GM12878 (cell line): Measurements from ENCODE around the gene DPYSL3. TPM values are rescaled to one million over a fixed set of nuclear protein-coding genes. Genes with fewer than 3 reads are reported as not detected.

Experiments used
- ATAC-seq: fragments of 200-7000 bp; cut with Tn5 transposase; 3 replicates; pipeline ENCODE4 v1.9.1; 2020; ENCODE audit warnings: mild to moderate bottlenecking, moderate library complexity
- BruUV-seq: library from RNA; stranded (reverse); fragments of 400-500 nt; replicated peaks from 2 replicates; lab custom pipeline; 2021; lab: Mats Ljungman, UMichigan
- CTCF ChIA-PET: fragments of 300-600 bp; sonication (Branson Sonifier 250); formaldehyde crosslinking; extraction: SDS; loops from one replicate; lab custom pipeline; 2021; ENCODE audit warnings: inconsistent platforms; lab: Yijun Ruan, JAX
- POLR2A ChIA-PET: fragments of 350-600 bp; formaldehyde crosslinking; extraction: SDS; loops from one replicate; lab custom pipeline; 2021; ENCODE audit warnings: inconsistent platforms; lab: Charles Lee
- RAD21 ChIA-PET: fragments of 300-600 bp; sonication (Branson Sonifier 250); formaldehyde crosslinking; loops from one replicate; lab custom pipeline; 2023; ENCODE audit warnings: antibody characterized with exemption; ENCODE audit not compliant: unreplicated experiment; lab: Charles Lee
- SMC1A ChIA-PET: fragments of 300-600 bp; sonication (Branson Sonifier 250); formaldehyde crosslinking; loops from one replicate; lab custom pipeline; 2023; ENCODE audit not compliant: unreplicated experiment, uncharacterized antibody; lab: Charles Lee
- DNase-seq: peaks from one replicate; pipeline ENCODE4 v3.0.0-alpha.2; 2011; ENCODE audit warnings: low read depth, low spot score
- FAIRE-seq: peaks from 3 replicates; lab custom pipeline; 2011; peaks lifted over from hg19 to GRCh38; lab: Jason Lieb, UNC
- H2AFZ ChIP-seq: 2 replicates; pipeline ENCODE4 v1.6.0; 2011; ENCODE audit warnings: low read depth, low read length, control low read depth; ENCODE audit not compliant: control insufficient read depth
- H3K27ac ChIP-seq: 2 replicates; pipeline ENCODE4 v1.5.1; 2011; ENCODE audit warnings: control low read depth; ENCODE audit not compliant: control insufficient read depth, insufficient read depth
- H3K27me3 ChIP-seq, 2 experiments: replicated peaks in 1 of 2; 2 replicates each; pipeline versions ENCODE4 v1.6.0 to v1.6.1; 2011; ENCODE audit warnings: low read length in 1 of 2; ENCODE audit not compliant: control insufficient read depth in 2 of 2, insufficient read depth in 2 of 2
- H3K36me3 ChIP-seq, 2 experiments: 2 replicates each; pipeline ENCODE4 v1.5.1; 2011; ENCODE audit warnings: low read length in 1 of 2; ENCODE audit not compliant: control insufficient read depth in 2 of 2, insufficient read depth in 2 of 2
- H3K4me1 ChIP-seq: 2 replicates; pipeline ENCODE4 v1.6.1; 2011; ENCODE audit warnings: mild to moderate bottlenecking, low read length, moderate library complexity, mixed read lengths; ENCODE audit not compliant: control insufficient read depth, insufficient read depth
- H3K4me2 ChIP-seq: 2 replicates; pipeline ENCODE4 v1.6.0; 2011; ENCODE audit warnings: control low read depth; ENCODE audit not compliant: control insufficient read depth, insufficient read depth
- H3K4me3 ChIP-seq: fragments of 200-600 bp; sonication (generic); 2 replicates; pipeline ENCODE4 v1.5.1; 2016
- H3K79me2 ChIP-seq: 2 replicates; pipeline ENCODE4 v1.6.0; 2011; ENCODE audit warnings: low read length; ENCODE audit not compliant: control insufficient read depth, insufficient read depth
- H3K9ac ChIP-seq: 2 replicates; pipeline ENCODE4 v1.8.0; 2011; ENCODE audit warnings: low read length, control low read depth, mixed read lengths; ENCODE audit not compliant: control insufficient read depth, insufficient read depth
- H3K9me3 ChIP-seq: replicated peaks from 3 replicates; pipeline ENCODE4 v1.5.1; 2011; ENCODE audit warnings: mild to moderate bottlenecking, low read length; ENCODE audit not compliant: control insufficient read depth, insufficient read depth
- H4K20me1 ChIP-seq: 2 replicates; pipeline ENCODE4 v1.6.0; 2011; ENCODE audit not compliant: control insufficient read depth, insufficient read depth
- CBX3 ChIP-seq: fragments of 200-600 bp; sonication (generic); IDR thresholded peaks from 2 replicates; pipeline ENCODE4 v1.6.1; 2016; ENCODE audit warnings: low read depth, borderline replicate concordance
- EP300 ChIP-seq, 2 experiments: fragments of 150-350 bp in 1 of 2; IDR thresholded peaks; 2 replicates each; pipeline ENCODE4 v1.6.1; 2011 to 2012; ENCODE audit warnings: low read depth in 2 of 2, low read length in 2 of 2, borderline replicate concordance in 1 of 2, improper control_type of control experiment in 1 of 2, inconsistent platforms in 1 of 2; ENCODE audit not compliant: control insufficient read depth in 1 of 2
- EZH2 ChIP-seq: IDR thresholded peaks from 2 replicates; pipeline ENCODE4 v1.6.1; 2012; ENCODE audit warnings: low read depth, mild to moderate bottlenecking, control low read depth, inconsistent platforms, low read length, borderline replicate concordance; ENCODE audit not compliant: control insufficient read depth
- MLLT1 ChIP-seq: fragments of 450-650 bp; IDR thresholded peaks from 2 replicates; pipeline ENCODE4 v1.6.1; 2016; ENCODE audit warnings: mild to moderate bottlenecking
- MXI1 ChIP-seq: fragments of 150-350 bp; IDR thresholded peaks from 2 replicates; pipeline ENCODE4 v1.6.1; 2011; ENCODE audit warnings: low read depth, mild to moderate bottlenecking, inconsistent platforms, low read length, improper control_type of control experiment
- NR2F1 ChIP-seq: fragments of 450-650 bp; conservative IDR thresholded peaks from 2 replicates; pipeline ENCODE4 v1.6.1; 2017; ENCODE audit warnings: mild to moderate bottlenecking
- RAD21 ChIP-seq: IDR thresholded peaks from 2 replicates; pipeline ENCODE4 v1.6.1; 2011; ENCODE audit warnings: mild to moderate bottlenecking, low read depth, low read length, moderate library complexity; ENCODE audit not compliant: insufficient read depth
- RAD51 ChIP-seq: fragments of 450-650 bp; IDR thresholded peaks from 2 replicates; pipeline ENCODE4 v1.6.1; 2016; ENCODE audit warnings: moderate library complexity, mild to moderate bottlenecking, inconsistent platforms
- TCF12 ChIP-seq: IDR thresholded peaks from 2 replicates; pipeline ENCODE4 v1.6.1; 2011; ENCODE audit warnings: low read depth, mild to moderate bottlenecking, low read length
- WGBS: methylation state at CpG from one replicate; pipeline ENCODE4 v1.1.6; 2016; ENCODE audit warnings: low lambda C conversion rate; ENCODE audit not compliant: insufficient replicate concordance, insufficient coverage; ENCODE audit errors: missing lambda C conversion rate; 5-methylcytosine and 5-hydroxymethylcytosine counted together
- in situ Hi-C: fragments of 300-500 bp; cut with MboI; formaldehyde crosslinking; loops from 9 replicates; pipeline ENCODE4 v1.14.3; 2018; ENCODE audit warnings: mixed read lengths
- intact Hi-C: fragments of 100-400 bp; cut with micrococcal nuclease; formaldehyde crosslinking; loops from one replicate; pipeline ENCODE4 v1.14.2; 2022; ENCODE audit not compliant: unreplicated experiment
- polyA plus RNA-seq, 11 experiments: library from polyadenylated mRNA; depleted of rRNA in 4 of 11; unstranded in 6 of 11; stranded (reverse) in 5 of 11; fragments of >200 nt; fragmentation: Nextera tagmentation in 4 of 11; fragmentation: Illumina TruSeq in 1 of 11; extraction: Ambion mirVana in 4 of 11; extraction: Trizol in 1 of 11; gene quantifications; 1 replicate in 1 of 11; 2 replicates in 10 of 11; pipeline versions ENCODE4 v1.2.1 to v1.2.3, GENCODE V29; 2011 to 2016; ENCODE audit warnings: inconsistent platforms in 2 of 11, missing spikeins in 2 of 11, low read depth in 1 of 11
- total RNA-seq, 4 experiments: library from RNA; depleted of rRNA in 3 of 4; stranded (reverse); fragments of >200 nt in 3 of 4; fragmentation: Illumina TruSeq in 1 of 4; extraction: Trizol in 1 of 4; gene quantifications; 2 replicates each; pipeline versions ENCODE4 v1.2.1 to v1.2.3, GENCODE V29; 2013 to 2021

The DPYSL3 gene
- total and polyA plus RNA-seq, 10 of the 15 experiments (the other 5 are each of a cell fraction or from before 2014, with no cell fraction given), result 0.08 to 1.5 (median 0.45) TPM; not detected in 1

GRCh38 chr5:147519380-147519779 is 9.5 kb upstream of the DPYSL3 start:
- Histone ChIP-seq H3K36me3 (no peaks in the 10 kb centered on the region), H3K9me3 (no peaks in the 10 kb centered on the region), H3K9ac (no peak overlapping the region), H3K4me2 (no peak overlapping the region), H3K4me3 (no peak overlapping the region), H2AFZ (no peak overlapping the region), H3K27ac (no peak overlapping the region), H3K27me3 (no peaks in the 10 kb centered on the region), H3K79me2 (no peaks in the 10 kb centered on the region), H3K4me1 (no peaks in the 10 kb centered on the region), H4K20me1 (no peaks in the 10 kb centered on the region)
- POLR2A ChIA-PET, result interaction anchor here (0.6 kb wide), 1 partner anchor 12 kb away, joined by 3 read pairs; no protein-coding TSS in a partner anchor
- FAIRE-seq, result no peak
- WGBS, result 0% methylated on average over 1 of the region's 1 CpG
- in situ Hi-C loops, result no loop called here
- no TSS peak for BruUV-seq
- no peak for ATAC-seq
- CTCF ChIA-PET, result interaction anchor here (1.2 kb wide), 1 partner anchor 65 kb away, joined by 5 read pairs; no protein-coding TSS in a partner anchor
- no peak for DNase-seq
- TF ChIP-seq CBX3, result no peak
- no peak for TF ChIP-seq MXI1
- no peak for TF ChIP-seq RAD51
- no peak for TF ChIP-seq MLLT1
- no peak for TF ChIP-seq TCF12
- no peak for TF ChIP-seq EZH2
- no peak for TF ChIP-seq EP300 (IDR thresholded peaks at IDR 0.05; ENCODE audit: borderline replicate concordance in 1 of 2, control insufficient read depth in 1 of 2, low read depth in 2 of 2, low read length in 2 of 2)
- no peak for TF ChIP-seq NR2F1
- TF ChIP-seq RAD21, result no peak
- SMC1A ChIA-PET, result interaction anchor here (1.6 kb wide), 1 partner anchor 8 kb away, joined by 3 read pairs; no protein-coding TSS in a partner anchor
- intact Hi-C loops, result no loop called here
- RAD21 ChIA-PET, result no interaction called here
